PFSK-1 (cell line): Measurements from ENCODE around the gene TSC1.

ENCODE experiments used
- POLR2AphosphoS5 ChIP-seq: IDR thresholded peaks from 2 replicates; pipeline ENCODE4 v1.6.1; 2012; ENCODE audit warnings: low read depth, mild to moderate bottlenecking, control low read depth, low read length, moderate library complexity
- REST ChIP-seq, 2 experiments: IDR thresholded peaks; 2 replicates each; pipeline versions ENCODE4 v1.6.1 to v1.8.0; 2011 to 2012; ENCODE audit warnings: low read depth in 2 of 2, low read length in 2 of 2, control low read depth in 1 of 2, inconsistent platforms in 1 of 2, mild to moderate bottlenecking in 1 of 2, moderate library complexity in 1 of 2; ENCODE audit not compliant: insufficient read depth in 1 of 2
- TAF1 ChIP-seq: IDR thresholded peaks from 2 replicates; pipeline ENCODE4 v1.6.1; 2012; ENCODE audit warnings: low read length, control low read depth, borderline replicate concordance; ENCODE audit not compliant: insufficient read depth

- TF ChIP-seq TAF1 (no peak), POLR2AphosphoS5 (no peak), REST (IDR thresholded peaks at IDR 0.05; ENCODE audit: insufficient read depth in 1 of 2, low read depth in 2 of 2, low read length in 2 of 2) (no peak)
Observed at GRCh38 chr9:132858751-132859150, 85.7 kb downstream of the TSC1 start.
